ENCODE measurements around the gene C1orf122. TPM values are rescaled to one million over a fixed set of nuclear protein-coding genes. Genes with fewer than 3 reads are reported as not detected.

C1orf122 gene
- total and polyA plus RNA-seq, 2 of the 8 experiments (the other 6 are each of a cell fraction or from before 2014, with no cell fraction given), result 32.1 to 36.9 TPM

GRCh38 chr1:37841652-37842051 is 34.1 kb downstream of the C1orf122 start (continued):
- TF ChIP-seq CHD7 (IDR thresholded peaks at IDR 0.05; ENCODE audit: insufficient replicate concordance, low read length) (no peak), SP1 (IDR thresholded peaks at IDR 0.05; ENCODE audit: low read depth, low read length) (no peak)
